Thyroid gland (tissue), 4 donors: Measurements from ENCODE around the gene SLC27A4.

Experiments
- POLR2A ChIP-seq, 2 donors: fragments of 450-650 bp; IDR thresholded peaks; one replicate each; pipeline ENCODE4 v1.6.1; 2017; ENCODE audit warnings: antibody characterized with exemption in 2 of 2, mild to moderate bottlenecking in 2 of 2, moderate library complexity in 1 of 2
- TF ChIP-seq, protein P1 (sequence below), 6 experiments: fragments of 200-600 bp in 3 of 6; fragments of 450-650 bp in 3 of 6; sonication (generic) in 3 of 6; IDR thresholded peaks; one replicate each; pipeline ENCODE4 v1.5.1; 2016 to 2019; ENCODE audit warnings: antibody characterized with exemption in 6 of 6, mild to moderate bottlenecking in 2 of 6, inconsistent platforms in 1 of 6, moderate library complexity in 1 of 6

DNA sequence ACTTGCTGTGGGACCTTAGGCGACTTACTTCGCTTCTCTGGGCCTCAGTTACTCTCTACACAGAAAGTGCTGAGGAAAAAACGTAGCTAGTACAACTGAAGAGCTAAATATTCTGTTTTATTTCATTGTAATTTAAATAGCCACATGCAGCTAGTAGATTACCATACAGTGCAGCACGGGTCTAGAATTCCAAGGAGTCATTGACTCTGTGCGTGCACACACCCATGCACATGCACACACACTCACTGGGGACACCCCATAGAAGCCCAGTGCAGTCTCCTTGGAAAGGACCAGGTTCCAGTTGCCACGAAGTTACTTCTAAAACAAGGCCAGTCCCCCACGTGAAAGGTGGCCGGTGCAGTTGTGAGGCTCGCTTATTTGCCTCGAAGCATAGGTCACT, 47.8 kb downstream of the SLC27A4 start:
- TF ChIP-seq, protein P1, sequence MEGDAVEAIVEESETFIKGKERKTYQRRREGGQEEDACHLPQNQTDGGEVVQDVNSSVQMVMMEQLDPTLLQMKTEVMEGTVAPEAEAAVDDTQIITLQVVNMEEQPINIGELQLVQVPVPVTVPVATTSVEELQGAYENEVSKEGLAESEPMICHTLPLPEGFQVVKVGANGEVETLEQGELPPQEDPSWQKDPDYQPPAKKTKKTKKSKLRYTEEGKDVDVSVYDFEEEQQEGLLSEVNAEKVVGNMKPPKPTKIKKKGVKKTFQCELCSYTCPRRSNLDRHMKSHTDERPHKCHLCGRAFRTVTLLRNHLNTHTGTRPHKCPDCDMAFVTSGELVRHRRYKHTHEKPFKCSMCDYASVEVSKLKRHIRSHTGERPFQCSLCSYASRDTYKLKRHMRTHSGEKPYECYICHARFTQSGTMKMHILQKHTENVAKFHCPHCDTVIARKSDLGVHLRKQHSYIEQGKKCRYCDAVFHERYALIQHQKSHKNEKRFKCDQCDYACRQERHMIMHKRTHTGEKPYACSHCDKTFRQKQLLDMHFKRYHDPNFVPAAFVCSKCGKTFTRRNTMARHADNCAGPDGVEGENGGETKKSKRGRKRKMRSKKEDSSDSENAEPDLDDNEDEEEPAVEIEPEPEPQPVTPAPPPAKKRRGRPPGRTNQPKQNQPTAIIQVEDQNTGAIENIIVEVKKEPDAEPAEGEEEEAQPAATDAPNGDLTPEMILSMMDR (IDR thresholded peaks at IDR 0.05), result no peak
- TF ChIP-seq POLR2A (IDR thresholded peaks at IDR 0.05), result no peak
